ENCODE data around the gene CER1. TPM values are rescaled to one million over a fixed set of nuclear protein-coding genes. Genes with fewer than 3 reads are reported as not detected.

Gene CER1
- polyA plus RNA-seq, 12 donors: 0.09 to 0.97 (median 0.27) TPM; not detected in 4

Other genes with a start within 250 kb of the CER1 start
- 10 to 100 TPM in 10 of 12 donors, 1 to 10 TPM in 1, not detected in 1; 8.7 to 21.1 (median 14.1) TPM for gene ZDHHC21, start 29.3 kb downstream of the CER1 start, polyA plus RNA-seq (ENCODE audit: insufficient read length in 12 of 12)
- 10 to 100 TPM in 11 of 12 donors, not detected in 1; 16.3 to 55.0 (median 30.9) TPM for gene FREM1, start 187.7 kb upstream of the CER1 start, polyA plus RNA-seq (ENCODE audit: insufficient read length in 12 of 12)

Data from muscle of arm (tissue), 12 donors.